HEK293T (cell line): Measurements from ENCODE around the gene TBC1D22A.

Experiments
- CTCF ChIA-PET: fragments of 350-600 bp; formaldehyde crosslinking; extraction: SDS; loops from one replicate; lab custom pipeline; 2021; ENCODE audit warnings: antibody characterized with exemption, inconsistent platforms; lab: Yijun Ruan, JAX
- POLR2A ChIA-PET: fragments of 350-600 bp; formaldehyde crosslinking; extraction: SDS; loops from one replicate; lab custom pipeline; 2020; ENCODE audit warnings: antibody characterized with exemption, inconsistent platforms; lab: Yijun Ruan, JAX
- DNase-seq: peaks from one replicate; pipeline ENCODE4 v3.0.0; 2012; ENCODE audit warnings: mixed read lengths; ENCODE audit errors: extremely low spot score
- ARNT ChIP-seq: fragments of 450-650 bp; IDR thresholded peaks from 2 replicates; pipeline ENCODE4 v1.6.1; 2017; ENCODE audit warnings: mild to moderate bottlenecking
- BHLHE40 ChIP-seq: fragments of 450-650 bp; IDR thresholded peaks from 2 replicates; pipeline ENCODE4 v1.6.1; 2016; ENCODE audit warnings: mild to moderate bottlenecking, moderate library complexity, borderline replicate concordance
- CTBP1 ChIP-seq: fragments of 450-650 bp; IDR thresholded peaks from 2 replicates; pipeline ENCODE4 v1.6.1; 2016; ENCODE audit warnings: borderline replicate concordance
- ELF4 ChIP-seq: fragments of 450-650 bp; IDR thresholded peaks from 2 replicates; pipeline ENCODE4 v1.6.1; 2017; ENCODE audit warnings: antibody characterized with exemption
- FOXA1 ChIP-seq: fragments of 450-650 bp; IDR thresholded peaks from 2 replicates; pipeline ENCODE4 v1.6.1; 2016; ENCODE audit warnings: mild to moderate bottlenecking
- FOXK2 ChIP-seq: fragments of 450-650 bp; IDR thresholded peaks from 2 replicates; pipeline ENCODE4 v1.6.1; 2016; ENCODE audit warnings: mild to moderate bottlenecking
- FOXM1 ChIP-seq: fragments of 450-650 bp; IDR thresholded peaks from 2 replicates; pipeline ENCODE4 v1.6.1; 2017; ENCODE audit warnings: mild to moderate bottlenecking, borderline replicate concordance
- HDGF ChIP-seq: fragments of 450-650 bp; IDR thresholded peaks from 2 replicates; pipeline ENCODE4 v1.6.1; 2017; ENCODE audit warnings: antibody characterized with exemption, borderline replicate concordance
- L3MBTL2 ChIP-seq: fragments of 450-650 bp; conservative IDR thresholded peaks from 2 replicates; pipeline ENCODE4 v1.6.1; 2016; ENCODE audit warnings: mild to moderate bottlenecking
- LEF1 ChIP-seq: fragments of 450-650 bp; IDR thresholded peaks from 2 replicates; pipeline ENCODE4 v1.6.1; 2017; ENCODE audit warnings: mild to moderate bottlenecking, borderline replicate concordance
- NFRKB ChIP-seq: fragments of 450-650 bp; IDR thresholded peaks from 2 replicates; pipeline ENCODE4 v1.6.1; 2016; ENCODE audit warnings: mild to moderate bottlenecking, moderate library complexity
- SP1 ChIP-seq: fragments of 450-650 bp; IDR thresholded peaks from 2 replicates; pipeline ENCODE4 v1.6.1; 2017
- SUZ12 ChIP-seq: fragments of 450-650 bp; IDR thresholded peaks from 2 replicates; pipeline ENCODE4 v1.6.1; 2016; ENCODE audit warnings: mild to moderate bottlenecking
- TARDBP ChIP-seq: fragments of 450-650 bp; IDR thresholded peaks from 2 replicates; pipeline ENCODE4 v1.6.1; 2016
- ZNF384 ChIP-seq: fragments of 450-650 bp; IDR thresholded peaks from 2 replicates; pipeline ENCODE4 v1.6.1; 2016
- TF ChIP-seq, protein P1 (sequence below): fragments of 450-650 bp; IDR thresholded peaks from 2 replicates; pipeline ENCODE4 v1.6.1; 2016

The TBC1D22A gene

DNA sequence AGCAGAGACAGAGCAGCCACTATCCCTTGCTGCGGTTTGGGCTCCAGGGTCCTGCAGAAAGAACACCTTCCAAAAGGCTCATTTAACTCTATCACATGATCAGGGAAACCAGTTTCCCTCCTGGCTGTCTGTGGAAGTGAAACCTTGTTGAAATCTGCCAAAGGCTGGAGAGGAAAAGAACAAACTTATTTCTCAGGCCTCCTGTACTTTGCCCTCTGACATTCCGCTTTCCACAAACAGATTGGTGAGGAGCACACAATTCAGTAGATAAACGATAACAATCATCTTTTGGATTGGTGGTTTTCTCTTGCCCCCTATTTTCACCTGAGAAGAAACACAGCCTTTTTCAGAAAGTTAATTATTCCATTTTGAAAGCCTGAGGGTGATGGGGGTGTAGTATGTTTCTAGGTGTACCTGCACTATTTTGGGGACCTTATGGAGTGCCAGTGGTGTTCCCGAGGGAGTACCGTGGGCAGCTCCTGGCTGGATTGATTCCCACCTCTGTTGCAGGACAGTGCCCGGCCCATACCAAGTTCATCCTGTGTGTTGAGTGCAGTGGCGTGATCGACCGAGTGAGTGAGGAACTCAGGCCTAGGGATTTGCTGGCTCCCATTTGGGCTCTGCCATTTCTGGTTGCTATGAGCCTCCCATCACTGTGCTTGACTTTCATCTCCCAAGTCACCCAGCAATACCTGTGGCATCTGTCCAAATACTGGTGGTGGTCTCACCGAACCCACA lies 102.0 kb downstream of the TBC1D22A start:
- no peak for DNase-seq
- CTCF ChIA-PET, result no interaction called here
- POLR2A ChIA-PET, result no interaction called here

DNA sequence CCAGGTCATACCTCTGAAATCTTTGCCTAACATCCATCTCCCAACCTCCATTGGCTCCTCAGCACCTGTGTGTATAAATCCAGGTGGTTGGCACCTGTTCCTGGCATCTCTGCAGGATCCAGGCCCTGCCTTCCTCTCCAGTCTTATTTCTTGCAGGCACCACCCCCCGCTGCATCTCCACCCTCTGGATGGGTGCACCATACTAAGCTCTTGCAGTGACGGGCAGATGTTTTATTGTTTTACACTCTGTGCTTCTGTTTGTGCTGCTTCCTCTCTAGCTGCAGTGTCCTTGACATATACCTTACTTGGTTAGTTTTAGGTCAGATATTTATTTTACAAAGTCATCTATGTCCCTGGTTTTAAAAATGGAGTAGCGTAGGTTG lies 102.6 kb downstream of the TBC1D22A start:
- TF ChIP-seq L3MBTL2, result no peak
- TF ChIP-seq HDGF, result no peak
- no peak for TF ChIP-seq ZNF384
- no peak for TF ChIP-seq NFRKB
- TF ChIP-seq CTBP1, result no peak
- TF ChIP-seq ARNT, result no peak
- TF ChIP-seq, protein P1, sequence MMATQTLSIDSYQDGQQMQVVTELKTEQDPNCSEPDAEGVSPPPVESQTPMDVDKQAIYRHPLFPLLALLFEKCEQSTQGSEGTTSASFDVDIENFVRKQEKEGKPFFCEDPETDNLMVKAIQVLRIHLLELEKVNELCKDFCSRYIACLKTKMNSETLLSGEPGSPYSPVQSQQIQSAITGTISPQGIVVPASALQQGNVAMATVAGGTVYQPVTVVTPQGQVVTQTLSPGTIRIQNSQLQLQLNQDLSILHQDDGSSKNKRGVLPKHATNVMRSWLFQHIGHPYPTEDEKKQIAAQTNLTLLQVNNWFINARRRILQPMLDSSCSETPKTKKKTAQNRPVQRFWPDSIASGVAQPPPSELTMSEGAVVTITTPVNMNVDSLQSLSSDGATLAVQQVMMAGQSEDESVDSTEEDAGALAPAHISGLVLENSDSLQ, result no peak
- no peak for TF ChIP-seq LEF1
- no peak for TF ChIP-seq SUZ12
- no peak for TF ChIP-seq ELF4
- no peak for TF ChIP-seq SP1
- no peak for TF ChIP-seq TARDBP
- POLR2A ChIA-PET, result no interaction called here
- CTCF ChIA-PET, result no interaction called here
- DNase-seq, result no peak

More for the DNA sequence above, 102.0 kb downstream of the TBC1D22A start:
- TF ChIP-seq SUZ12, result no peak
- TF ChIP-seq ELF4, result no peak
- TF ChIP-seq HDGF, result no peak
- no peak for TF ChIP-seq FOXM1
- no peak for TF ChIP-seq BHLHE40
- no peak for TF ChIP-seq FOXA1
- no peak for TF ChIP-seq L3MBTL2
- TF ChIP-seq, protein P1, result no peak
- TF ChIP-seq FOXK2, result no peak
- TF ChIP-seq ZNF384, result no peak
- TF ChIP-seq TARDBP, result no peak
- no peak for TF ChIP-seq NFRKB
- no peak for TF ChIP-seq ARNT
- no peak for TF ChIP-seq LEF1
- no peak for TF ChIP-seq SP1
- TF ChIP-seq CTBP1, result no peak

GRCh38 chr22:46865642-46866041 lies 103.2 kb downstream of the TBC1D22A start:
- TF ChIP-seq FOXA1, result no peak
- no peak for TF ChIP-seq L3MBTL2
- no peak for TF ChIP-seq LEF1
- no peak for TF ChIP-seq CTBP1
- no peak for TF ChIP-seq SP1
- no peak for TF ChIP-seq NFRKB
- POLR2A ChIA-PET, result no interaction called here
- DNase-seq, result no peak
- CTCF ChIA-PET, result no interaction called here

- no peak for TF ChIP-seq ELF4
- TF ChIP-seq SP1, result no peak
- TF ChIP-seq, protein P1, result no peak
- no peak for TF ChIP-seq HDGF
- TF ChIP-seq CTBP1, result no peak
- no peak for TF ChIP-seq TARDBP
- TF ChIP-seq FOXK2, result no peak
- TF ChIP-seq ARNT, result no peak
- TF ChIP-seq ZNF384, result no peak
- TF ChIP-seq BHLHE40, result no peak
- TF ChIP-seq FOXA1, result no peak
- no peak for TF ChIP-seq NFRKB
- TF ChIP-seq SUZ12, result no peak
- no peak for TF ChIP-seq FOXM1
- TF ChIP-seq LEF1, result no peak
- no peak for TF ChIP-seq L3MBTL2
- ChIA-PET CTCF (no interaction called here), POLR2A (no interaction called here)
- DNase-seq, result no peak
These were observed 104.1 kb downstream of the TBC1D22A start for GRCh38 chr22:46866591-46866990.

DNA sequence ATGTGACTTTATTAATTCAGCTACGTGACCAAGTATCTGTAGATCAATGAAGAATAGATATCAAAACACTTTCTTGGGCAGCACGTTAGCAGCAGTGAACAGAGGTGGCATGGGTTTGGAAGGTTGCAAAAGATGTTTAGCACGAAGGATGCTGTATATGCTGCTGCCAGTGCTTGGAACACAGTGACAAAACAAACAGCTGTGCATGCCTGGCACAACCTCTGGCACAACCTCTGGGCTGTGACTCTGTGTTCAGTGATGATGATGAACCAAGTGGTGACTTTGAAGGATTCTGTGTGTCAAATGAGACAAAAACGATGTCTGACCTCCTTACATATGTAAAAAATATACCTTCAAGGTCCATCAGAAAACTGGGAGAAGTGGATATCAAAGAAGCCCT lies 104.7 kb downstream of the TBC1D22A start:
- ChIA-PET CTCF (no interaction called here), POLR2A (no interaction called here)
- no peak for DNase-seq
- TF ChIP-seq SUZ12 (no peak), ZNF384 (no peak), L3MBTL2 (no peak), TARDBP (no peak), BHLHE40 (no peak), FOXK2 (no peak), NFRKB (no peak), HDGF (no peak), FOXA1 (no peak), SP1 (no peak)
- TF ChIP-seq, protein P1, result no peak
